SK-N-SH (cell line): Measurements from ENCODE around the gene TAF1B. TPM values are rescaled to one million over a fixed set of nuclear protein-coding genes. Genes with fewer than 3 reads are reported as not detected.

Experiments
- CTCF ChIA-PET: fragments of 300-600, 350-600 bp; formaldehyde crosslinking; extraction: SDS; loops from one replicate; lab custom pipeline; 2021; lab: Yijun Ruan, JAX
- POLR2A ChIA-PET: fragments of 350-600 bp; sonication (Branson Sonifier 250); formaldehyde crosslinking; extraction: SDS; loops from one replicate; lab custom pipeline; 2020; ENCODE audit warnings: antibody characterized with exemption, inconsistent platforms; lab: Yijun Ruan, JAX
- DNase-seq: peaks from one replicate; pipeline ENCODE4 v3.0.0; 2012
- H2AFZ ChIP-seq: fragments of 200-600 bp; sonication (generic); 2 replicates; pipeline ENCODE4 v1.8.1; 2016; ENCODE audit warnings: antibody characterized with exemption, mild to moderate bottlenecking, low read depth
- H3F3A ChIP-seq: fragments of 200-600 bp; sonication (generic); replicated peaks from 2 replicates; pipeline ENCODE3; 2016; ENCODE audit warnings: antibody characterized with exemption, mild to moderate bottlenecking; ENCODE audit not compliant: insufficient read depth
- H3K27ac ChIP-seq, 2 experiments: fragments of 200-500 bp in 1 of 2; fragments of 200-600 bp in 1 of 2; sonication (Bioruptor generic) in 1 of 2; sonication (generic), shearing (Covaris generic) in 1 of 2; 2 replicates each; pipeline versions ENCODE4 v1.5.1 to v1.6.1; 2014 to 2016; ENCODE audit warnings: low read depth in 2 of 2, inconsistent platforms in 1 of 2, low read length in 1 of 2, mild to moderate bottlenecking in 1 of 2, mixed read lengths in 1 of 2
- H3K27me3 ChIP-seq: fragments of 200-600 bp; sonication (generic), shearing (Covaris generic); 2 replicates; pipeline ENCODE4 v1.6.1; 2016; ENCODE audit warnings: mixed run types; ENCODE audit not compliant: insufficient read depth
- H3K36me3 ChIP-seq, 2 experiments: fragments of 200-500 bp in 1 of 2; fragments of 200-600 bp in 1 of 2; sonication (Bioruptor generic) in 1 of 2; sonication (generic) in 1 of 2; replicated peaks in 1 of 2; 2 replicates each; pipeline versions ENCODE3 to v1.5.1; 2014 to 2016; ENCODE audit warnings: low read length in 1 of 2, mild to moderate bottlenecking in 1 of 2; ENCODE audit not compliant: insufficient read depth in 2 of 2, control insufficient read depth in 1 of 2
- H3K4me1 ChIP-seq, 2 experiments: fragments of 200-500 bp in 1 of 2; fragments of 200-600 bp in 1 of 2; sonication (Bioruptor generic) in 1 of 2; sonication (generic), shearing (Covaris generic) in 1 of 2; 2 replicates each; pipeline versions ENCODE4 v1.5.1 to v1.6.1; 2014 to 2016; ENCODE audit warnings: low read depth in 1 of 2, low read length in 1 of 2, mixed run types in 1 of 2; ENCODE audit not compliant: insufficient read depth in 2 of 2, control insufficient read depth in 1 of 2
- H3K4me2 ChIP-seq: fragments of 200-600 bp; sonication (generic), shearing (Covaris generic); 2 replicates; pipeline ENCODE4 v1.6.1; 2017; ENCODE audit warnings: mixed run types
- H3K4me3 ChIP-seq, 2 experiments: fragments of 200-500 bp in 1 of 2; fragments of 200-600 bp in 1 of 2; sonication (Bioruptor generic) in 1 of 2; sonication (generic), shearing (Covaris generic) in 1 of 2; 2 replicates each; pipeline versions ENCODE4 v1.5.1 to v1.8.1; 2014 to 2016; ENCODE audit warnings: low read depth in 2 of 2, inconsistent platforms in 1 of 2, low read length in 1 of 2, mild to moderate bottlenecking in 1 of 2, mixed read lengths in 1 of 2, moderate library complexity in 1 of 2
- H3K79me2 ChIP-seq: fragments of 200-600 bp; sonication (generic); 2 replicates; pipeline ENCODE4 v1.8.1; 2017; ENCODE audit warnings: mild to moderate bottlenecking; ENCODE audit not compliant: insufficient read depth
- H3K9ac ChIP-seq: fragments of 200-600 bp; sonication (generic); 2 replicates; pipeline ENCODE4 v1.6.1; 2017; ENCODE audit warnings: mixed run types
- H3K9me2 ChIP-seq: fragments of 200-600 bp; sonication (generic); 2 replicates; pipeline ENCODE4 v1.6.1; 2017; ENCODE audit warnings: mixed run types
- H3K9me3 ChIP-seq: fragments of 200-600 bp; sonication (generic); 2 replicates; pipeline ENCODE4 v1.6.1; 2017; ENCODE audit warnings: mixed run types, mild to moderate bottlenecking, moderate library complexity
- H4K20me1 ChIP-seq: fragments of 200-600 bp; sonication (generic); 2 replicates; pipeline ENCODE4 v1.6.1; 2017; ENCODE audit warnings: mild to moderate bottlenecking, mixed run types; ENCODE audit not compliant: insufficient read depth
- CHD2 ChIP-seq: fragments of 150-350 bp; IDR thresholded peaks from 2 replicates; pipeline ENCODE4 v1.6.1; 2018; ENCODE audit warnings: low read length; ENCODE audit not compliant: partially characterized antibody
- CTCF ChIP-seq: fragments of 200-600 bp; sonication (generic); IDR thresholded peaks from 2 replicates; pipeline ENCODE4 v1.6.1; 2017; ENCODE audit warnings: antibody characterized with exemption, mild to moderate bottlenecking, moderate library complexity
- ELF1 ChIP-seq: IDR thresholded peaks from 2 replicates; pipeline ENCODE4 v1.4.0; 2012
- POLR2AphosphoS5 ChIP-seq: IDR thresholded peaks from 2 replicates; pipeline ENCODE4 v1.6.1; 2012; ENCODE audit warnings: low read depth, low read length
- REST ChIP-seq: IDR thresholded peaks from 2 replicates; pipeline ENCODE4 v1.6.1; 2012; ENCODE audit warnings: mild to moderate bottlenecking, low read depth, low read length, moderate library complexity
- RFX5 ChIP-seq: IDR thresholded peaks from 2 replicates; pipeline ENCODE4 v1.6.1; 2012; ENCODE audit warnings: mild to moderate bottlenecking, improper control_type of control experiment, low read length
- SMC3 ChIP-seq: IDR thresholded peaks from 2 replicates; pipeline ENCODE4 v1.6.1; 2012; ENCODE audit warnings: low read depth, low read length, improper control_type of control experiment
- TAF1 ChIP-seq: IDR thresholded peaks from 2 replicates; pipeline ENCODE4 v1.6.1; 2012; ENCODE audit warnings: low read depth, mild to moderate bottlenecking, low read length, moderate library complexity, borderline replicate concordance
- USF1 ChIP-seq: IDR thresholded peaks from 2 replicates; pipeline ENCODE4 v1.4.0; 2012; ENCODE audit warnings: low read depth, borderline replicate concordance
- WGBS: methylation state at CpG from one replicate; pipeline ENCODE4 v1.1.6; 2017; ENCODE audit warnings: low lambda C conversion rate; 5-methylcytosine and 5-hydroxymethylcytosine counted together
- polyA plus RNA-seq, 3 experiments: library from polyadenylated mRNA; depleted of rRNA; stranded (reverse); fragments of >200 nt; gene quantifications; 2 replicates each; pipeline ENCODE4 v1.2.3, GENCODE V29; 2012

TAF1B gene
- polyA plus RNA-seq, 1 of the 3 experiments (the other 2 are of a cell fraction): 7.8 TPM

- no peaks in the 10 kb centered on the region for H3K36me3 ChIP-seq
- no peaks in the 10 kb centered on the region for H3K9me3 ChIP-seq
- H3K4me2 ChIP-seq: no peak overlapping the region
- H3K27me3 ChIP-seq: no peaks in the 10 kb centered on the region
- no peak overlapping the region for H3K9ac ChIP-seq
- ChIA-PET POLR2A (interaction anchor here (0.6 kb wide), 1 partner anchor 8 kb away, joined by 3 read pairs; no protein-coding TSS in a partner anchor), CTCF (interaction anchor here (0.5 to 1.8 kb wide), 2 partner anchors 26 to 115 kb away, joined by 3 to 4 read pairs; partner anchors contain the start of gene TAF1B)
- H3K79me2 ChIP-seq: no peaks in the 10 kb centered on the region
- H4K20me1 ChIP-seq: no peaks in the 10 kb centered on the region
- H3K4me1 ChIP-seq: peaks cover 0 to 14% of the 10 kb centered on the region in 2 experiments; a peak in 2 of 4 replicates
- H3F3A ChIP-seq: no peaks in the 10 kb centered on the region
- H3K4me3 ChIP-seq: no peak overlapping the region
- no peaks in the 10 kb centered on the region for H3K9me2 ChIP-seq
- H3K27ac ChIP-seq: no peak overlapping the region
- 93% methylated on average over 8 of the region's 8 CpGs for WGBS
- no peak overlapping the region for H2AFZ ChIP-seq
- no peak for DNase-seq
- TF ChIP-seq ELF1 (no peak), SMC3 (no peak), USF1 (no peak), REST (no peak), TAF1 (no peak), RFX5 (no peak), POLR2AphosphoS5 (no peak), CHD2 (no peak), CTCF (no peak)
Measured at GRCh38 chr2:9958057-9958456, 114.8 kb downstream of the TAF1B start.

GRCh38 chr2:9959262-9959661 is 116.0 kb downstream of the TAF1B start:
- no peak overlapping the region for H3K4me2 ChIP-seq
- H3K79me2 ChIP-seq: no peaks in the 10 kb centered on the region
- ChIA-PET CTCF (interaction anchor here (3.8 kb wide), 1 partner anchor 12 kb away, joined by 19 read pairs; no protein-coding TSS in a partner anchor), POLR2A (no interaction called here)
- H3K4me3 ChIP-seq: no peak overlapping the region
- WGBS: 88% methylated on average over 3 of the region's 3 CpGs
- no peaks in the 10 kb centered on the region for H3K9me3 ChIP-seq
- no peak for TF ChIP-seq REST
- H3K27ac ChIP-seq: no peak overlapping the region
- peaks cover 0 to 13% of the 10 kb centered on the region in 2 experiments; a peak in 2 of 4 replicates for H3K4me1 ChIP-seq
- H3K9ac ChIP-seq: no peak overlapping the region
- H2AFZ ChIP-seq: no peak overlapping the region
- no peaks in the 10 kb centered on the region for H3K27me3 ChIP-seq
- peaks cover 0 to 3% of the 10 kb centered on the region in 2 experiments for H3K36me3 ChIP-seq
- H3F3A ChIP-seq: no peaks in the 10 kb centered on the region
- H4K20me1 ChIP-seq: no peaks in the 10 kb centered on the region
- DNase-seq: no peak
- no peaks in the 10 kb centered on the region for H3K9me2 ChIP-seq
